ENCODE measurements around the gene AGO4.

The AGO4 gene

DNA sequence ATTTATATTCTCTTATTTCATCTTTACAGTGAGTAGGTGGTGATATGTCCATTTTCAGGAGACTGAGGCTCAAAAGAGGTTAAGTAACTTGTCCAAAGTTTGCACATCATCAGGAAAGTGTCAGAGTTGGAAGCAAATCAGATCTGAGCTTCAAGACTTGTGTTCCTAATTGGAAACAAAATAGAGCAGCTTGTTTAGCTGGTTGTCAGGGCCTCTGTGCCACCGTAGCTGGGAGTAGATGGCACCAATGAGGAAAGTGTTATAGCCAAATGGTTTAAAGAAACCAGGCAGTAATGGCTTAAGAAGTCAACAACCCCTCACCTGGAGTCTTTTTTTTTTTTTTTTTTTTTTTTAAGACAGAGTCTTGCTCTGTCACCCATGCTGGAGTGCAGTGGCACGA, 94.9 kb downstream of the AGO4 start:
- DNase-seq, result no peak

All from femur (tissue), 1 donor.